ENCODE data around the gene CATSPERE.

The CATSPERE gene, protein sequence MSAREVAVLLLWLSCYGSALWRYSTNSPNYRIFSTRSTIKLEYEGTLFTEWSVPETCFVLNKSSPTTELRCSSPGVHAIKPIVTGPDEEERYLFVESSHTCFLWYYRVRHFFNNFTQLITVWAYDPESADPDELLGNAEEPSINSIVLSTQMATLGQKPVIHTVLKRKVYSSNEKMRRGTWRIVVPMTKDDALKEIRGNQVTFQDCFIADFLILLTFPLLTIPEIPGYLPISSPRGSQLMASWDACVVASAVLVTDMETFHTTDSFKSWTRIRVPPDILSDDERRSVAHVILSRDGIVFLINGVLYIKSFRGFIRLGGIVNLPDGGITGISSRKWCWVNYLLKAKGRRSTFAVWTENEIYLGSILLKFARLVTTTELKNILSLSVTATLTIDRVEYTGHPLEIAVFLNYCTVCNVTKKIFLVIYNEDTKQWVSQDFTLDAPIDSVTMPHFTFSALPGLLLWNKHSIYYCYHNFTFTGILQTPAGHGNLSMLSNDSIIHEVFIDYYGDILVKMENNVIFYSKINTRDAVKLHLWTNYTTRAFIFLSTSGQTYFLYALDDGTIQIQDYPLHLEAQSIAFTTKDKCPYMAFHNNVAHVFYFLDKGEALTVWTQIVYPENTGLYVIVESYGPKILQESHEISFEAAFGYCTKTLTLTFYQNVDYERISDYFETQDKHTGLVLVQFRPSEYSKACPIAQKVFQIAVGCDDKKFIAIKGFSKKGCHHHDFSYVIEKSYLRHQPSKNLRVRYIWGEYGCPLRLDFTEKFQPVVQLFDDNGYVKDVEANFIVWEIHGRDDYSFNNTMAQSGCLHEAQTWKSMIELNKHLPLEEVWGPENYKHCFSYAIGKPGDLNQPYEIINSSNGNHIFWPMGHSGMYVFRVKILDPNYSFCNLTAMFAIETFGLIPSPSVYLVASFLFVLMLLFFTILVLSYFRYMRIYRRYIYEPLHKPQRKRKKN

GRCh38 chr1:244461245-244462071 lies at the start of gene CATSPERE:
Gene CATSPERE (plus strand): TSS chr1:244461273. CDS start chr1:244461430, 157 bp downstream.
- DNase-seq (ENCODE audit: low read depth in 2 of 2), result peak; percentile 43 to 69

GRCh38 chr1:244412176-244412575 lies 48.9 kb upstream of the CATSPERE start:
- DNase-seq (ENCODE audit: low read depth in 2 of 2), result no peak

DNA sequence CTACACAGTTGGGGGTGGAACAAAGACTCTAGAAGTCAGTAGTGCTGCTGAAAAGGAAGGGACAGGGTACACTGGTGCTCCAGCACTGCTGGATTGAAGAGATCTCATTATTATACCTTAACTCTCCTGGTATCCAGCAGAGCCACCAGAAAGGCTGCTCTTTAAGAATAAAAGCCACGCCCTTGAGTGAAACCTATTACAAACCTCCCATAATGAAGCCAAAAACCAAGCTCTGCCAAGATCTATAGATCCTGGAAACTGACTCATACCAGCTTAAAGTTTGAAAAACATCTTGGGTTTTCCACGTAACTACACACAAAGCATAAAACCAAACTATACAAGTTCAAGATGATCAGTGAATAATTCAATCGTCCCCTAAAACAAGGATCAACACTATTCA lies 47.3 kb upstream of the CATSPERE start:
- no peak for DNase-seq (ENCODE audit: low read depth in 2 of 2)

GRCh38 chr1:244414543-244414942 lies 46.5 kb upstream of the CATSPERE start:
- no peak for DNase-seq (ENCODE audit: low read depth in 2 of 2)

GRCh38 chr1:244419024-244419423 lies 42.0 kb upstream of the CATSPERE start:
- no peak for DNase-seq (ENCODE audit: low read depth in 2 of 2)

- no peak for DNase-seq (ENCODE audit: low read depth in 2 of 2)
Measured at GRCh38 chr1:244422174-244422573, 38.9 kb upstream of the CATSPERE start.

DNA sequence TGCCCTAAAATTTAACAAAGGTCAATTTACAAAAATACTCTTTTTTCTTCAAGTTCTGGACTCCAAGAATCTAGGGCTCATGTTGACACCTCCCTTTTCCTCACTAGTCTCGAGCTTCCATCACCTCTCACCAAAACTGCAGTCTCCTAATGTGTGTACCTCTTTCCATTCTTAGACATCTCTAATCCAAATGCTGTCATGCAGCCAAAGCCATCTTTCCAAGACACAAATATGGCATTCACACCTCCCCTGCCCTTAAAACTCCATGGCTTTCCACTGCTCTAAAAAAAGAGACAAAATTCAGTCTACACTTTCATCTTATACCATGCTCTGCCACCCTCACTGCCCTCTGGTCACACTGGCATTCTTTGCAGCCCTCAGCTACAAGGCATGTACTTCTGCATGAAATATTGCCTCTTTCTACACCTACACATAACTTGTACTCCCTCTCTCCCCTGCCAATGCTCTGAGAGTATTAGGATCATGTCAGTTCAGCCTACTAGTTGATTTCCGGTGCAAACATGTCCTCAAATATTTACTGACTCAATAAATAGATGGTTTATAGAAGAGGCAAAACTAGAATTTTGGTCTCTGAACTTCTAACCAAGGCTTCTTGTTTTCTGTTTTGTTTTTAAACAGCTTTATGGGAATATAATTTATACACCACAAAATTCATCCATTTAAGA lies 36.3 kb upstream of the CATSPERE start:
- DNase-seq (ENCODE audit: low read depth in 2 of 2), result no peak

DNA sequence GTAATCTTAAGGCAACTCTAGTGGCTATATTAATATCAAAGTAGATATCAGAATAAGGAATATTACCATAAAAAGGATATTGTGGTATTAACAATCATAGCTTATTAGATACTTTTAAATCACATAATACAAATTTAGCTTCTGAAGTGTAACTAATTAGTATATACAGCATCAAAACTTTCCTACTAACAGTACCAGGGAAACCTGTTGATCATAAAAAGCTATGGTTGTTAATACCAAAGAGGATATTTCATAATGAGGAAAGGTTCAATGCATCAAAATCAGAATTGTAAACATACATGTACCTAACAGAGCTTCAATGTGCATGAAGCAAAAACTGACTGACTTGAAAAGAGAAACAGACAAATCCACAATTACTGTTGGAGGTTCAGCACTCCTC lies 33.4 kb upstream of the CATSPERE start:
- DNase-seq (ENCODE audit: low read depth in 2 of 2), result no peak

DNA sequence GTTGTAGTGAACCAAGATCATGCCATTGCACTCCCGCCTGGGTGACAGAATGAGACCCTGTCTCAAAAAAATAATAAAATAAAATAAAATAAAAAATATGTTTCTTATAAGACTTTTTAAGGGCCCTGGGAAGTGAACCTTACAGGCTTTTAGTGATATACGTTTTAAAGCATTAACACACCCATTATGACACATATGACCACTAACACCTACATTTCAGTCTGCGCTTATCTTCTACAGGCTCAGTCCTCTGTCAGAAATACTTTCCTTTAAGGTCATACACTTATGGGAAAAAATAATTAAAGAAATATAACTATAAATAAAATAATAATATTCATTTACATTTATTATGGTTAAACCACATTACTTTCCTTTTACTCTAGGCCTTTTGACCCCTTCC lies 31.3 kb upstream of the CATSPERE start:
- DNase-seq (ENCODE audit: low read depth in 2 of 2), result no peak

GRCh38 chr1:244431166-244431565 lies 29.9 kb upstream of the CATSPERE start:
- DNase-seq (ENCODE audit: low read depth in 2 of 2), result no peak

DNA sequence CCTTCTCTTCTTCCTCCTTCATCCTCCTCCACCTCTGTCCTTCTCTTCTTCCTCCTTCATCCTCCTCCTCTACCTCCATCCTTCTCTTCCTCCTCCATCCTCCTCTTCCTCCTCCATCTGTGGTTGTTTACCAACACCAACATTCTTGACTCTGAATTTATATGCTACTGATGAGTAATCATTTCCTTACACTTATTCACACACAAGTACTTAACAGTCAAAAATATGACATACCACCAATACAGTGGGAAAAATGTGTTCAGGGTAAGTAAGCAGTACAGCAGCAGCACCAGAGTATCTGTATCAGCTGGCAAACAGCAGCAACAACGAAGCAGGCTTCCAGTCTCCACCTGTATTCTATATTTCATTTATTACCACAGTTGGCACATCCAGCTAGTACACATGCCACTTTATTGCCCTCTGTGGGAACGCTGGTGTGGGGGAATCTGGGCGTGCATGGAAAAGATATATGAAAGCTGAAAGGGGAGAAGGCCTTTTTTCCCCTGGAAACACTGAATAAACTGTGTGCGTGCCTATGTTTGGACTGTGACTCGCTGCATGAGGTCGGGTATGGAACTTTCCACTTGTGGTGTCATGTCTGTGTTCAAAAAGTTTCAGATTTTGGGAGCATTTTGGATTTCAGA lies 25.4 kb upstream of the CATSPERE start:
- no peak for DNase-seq (ENCODE audit: low read depth in 2 of 2)

DNA sequence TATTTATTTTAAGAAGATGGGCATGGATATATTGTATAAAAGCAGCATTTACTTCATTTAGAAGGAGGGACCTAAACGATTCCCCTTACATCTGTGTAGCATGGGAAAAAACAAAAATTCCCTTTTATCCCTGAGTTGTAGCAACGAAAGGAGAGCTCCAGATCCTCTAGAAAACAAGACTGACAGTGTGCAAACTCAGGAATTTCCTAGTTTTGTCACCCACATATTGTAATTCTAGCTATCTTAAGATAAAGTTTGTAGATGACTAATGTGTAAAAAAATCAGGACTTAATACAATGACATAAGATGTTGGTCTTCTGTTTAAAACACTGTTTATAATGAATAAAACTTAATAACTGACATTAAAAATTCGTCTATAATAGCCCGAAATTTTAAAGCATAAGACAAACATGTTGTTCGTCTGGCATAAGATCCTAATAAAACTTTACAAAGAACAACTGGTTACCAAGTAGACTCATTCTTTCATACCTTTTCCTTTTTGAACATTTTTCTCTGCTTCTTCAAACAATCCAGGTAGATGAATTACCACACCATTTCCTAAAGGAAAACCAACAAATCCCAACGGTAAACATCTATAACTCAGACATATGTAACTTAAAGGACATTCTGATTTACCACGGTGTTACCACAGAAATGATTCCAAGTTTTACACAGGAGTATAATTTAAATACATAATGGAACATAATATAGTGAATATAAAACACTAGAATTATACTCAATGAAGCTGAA lies 24.6 kb upstream of the CATSPERE start:
- DNase-seq (ENCODE audit: low read depth in 2 of 2), result no peak

DNA sequence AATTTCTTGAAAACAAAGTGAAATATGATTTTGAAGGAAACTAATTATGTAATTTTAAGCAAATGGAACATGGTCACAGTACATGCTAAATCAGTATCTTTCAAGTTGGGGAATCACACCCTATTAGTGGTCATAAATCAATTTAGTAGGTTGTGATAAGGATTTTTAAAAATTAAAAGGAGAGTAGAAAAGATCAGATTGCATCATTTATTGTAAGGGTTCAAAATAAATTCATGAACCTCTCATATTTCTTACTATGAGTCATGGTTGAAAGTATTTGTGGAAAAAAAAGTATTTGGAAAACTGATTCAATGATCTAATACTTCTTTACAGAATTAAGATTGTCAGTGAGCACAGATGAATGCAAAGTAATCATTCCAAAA lies 24.0 kb upstream of the CATSPERE start:
- DNase-seq (ENCODE audit: low read depth in 2 of 2), result no peak

- DNase-seq (ENCODE audit: low read depth in 2 of 2), result no peak
Measured at GRCh38 chr1:244439391-244440032, 21.6 kb upstream of the CATSPERE start.

DNA sequence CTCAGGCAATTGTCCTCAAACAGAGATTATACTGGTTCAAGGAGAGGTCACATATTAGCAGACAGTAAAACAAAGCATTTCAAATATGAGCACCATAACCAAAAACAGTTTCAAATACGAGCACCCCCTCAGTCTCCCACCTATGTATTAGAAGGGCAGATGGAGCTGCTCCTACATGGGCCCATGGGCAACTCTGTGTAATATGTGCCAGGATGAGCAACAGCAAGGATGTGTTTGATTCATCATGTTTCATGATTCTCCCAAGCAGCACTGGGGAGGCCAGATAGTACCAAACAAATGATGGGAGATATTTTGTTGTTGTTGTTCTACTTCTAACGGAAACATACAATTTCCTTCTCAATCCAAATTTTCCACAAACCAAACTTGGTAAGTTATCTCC lies 18.2 kb upstream of the CATSPERE start:
- DNase-seq (ENCODE audit: low read depth in 2 of 2), result no peak

GRCh38 chr1:244444854-244445253 lies 16.2 kb upstream of the CATSPERE start:
- no peak for DNase-seq (ENCODE audit: low read depth in 2 of 2)

DNA sequence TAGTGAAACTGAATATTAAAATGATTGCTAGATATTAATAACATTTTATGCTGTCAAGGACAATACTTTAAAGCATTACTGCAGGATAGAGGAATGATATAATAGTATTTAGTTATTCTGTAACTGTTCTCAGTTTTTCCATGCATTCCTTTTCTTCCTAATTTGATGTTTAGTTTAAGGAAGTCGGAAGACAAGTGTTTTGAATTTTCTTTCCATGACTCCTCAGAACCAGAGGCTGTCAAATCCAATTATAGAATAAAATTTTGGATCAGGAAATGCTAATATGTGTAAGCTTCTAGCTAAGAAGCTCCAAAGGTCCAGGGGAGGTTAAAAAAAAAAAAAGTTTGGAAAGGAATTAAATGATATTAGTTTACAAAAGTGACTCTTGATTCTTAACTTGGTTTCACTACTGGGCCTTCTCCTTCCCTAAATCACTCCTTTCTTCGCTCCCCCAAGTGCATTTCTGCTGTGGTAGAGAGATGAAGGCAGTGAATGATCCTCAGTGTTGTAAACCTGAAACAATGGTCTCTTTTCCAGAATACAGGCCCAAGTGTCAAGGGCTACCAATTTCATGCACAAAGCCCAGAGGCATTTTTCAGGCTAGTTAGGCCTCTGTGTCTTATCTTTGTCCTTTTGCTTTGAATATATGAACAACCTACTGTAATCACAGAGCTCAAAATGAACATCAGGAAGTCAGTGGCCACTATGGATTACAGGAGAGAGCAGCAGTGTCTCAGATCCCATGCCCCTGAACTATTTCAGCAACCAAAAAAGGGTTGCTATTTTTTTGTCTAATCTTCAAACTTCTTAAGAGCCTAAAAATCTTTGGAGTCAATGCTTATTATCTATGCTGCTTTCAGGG lies 15.5 kb upstream of the CATSPERE start:
- no peak for DNase-seq (ENCODE audit: low read depth in 2 of 2)

GRCh38 chr1:244447024-244447423 lies 14.0 kb upstream of the CATSPERE start:
- DNase-seq (ENCODE audit: low read depth in 2 of 2), result no peak

DNA sequence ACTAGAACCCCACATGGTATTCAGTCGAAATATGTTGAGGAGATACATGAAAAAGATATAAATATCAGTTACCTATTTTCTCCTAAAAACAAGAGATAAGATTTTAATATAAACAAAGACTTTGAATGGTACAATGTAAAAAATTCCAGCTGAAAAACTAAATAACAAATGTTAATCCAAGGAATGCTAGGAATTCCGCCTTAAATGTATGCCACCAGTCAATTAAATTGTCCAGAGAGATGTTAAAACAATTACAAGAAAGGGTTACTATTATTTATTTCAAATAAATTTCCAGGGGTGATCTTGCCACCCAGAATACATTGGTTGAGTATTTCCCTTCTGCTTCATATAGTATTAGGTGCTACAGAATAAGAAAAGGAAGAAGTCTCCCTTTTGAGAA lies 13.5 kb upstream of the CATSPERE start:
- no peak for DNase-seq (ENCODE audit: low read depth in 2 of 2)

All from stimulated activated CD8-positive, alpha-beta memory T cell treated with anti-CD3 and anti-CD28 coated beads, Interleukin-7, amount 100 ng/mL, for 4 hours (primary cell).